B cell (primary cell): Measurements from ENCODE around the gene CERK. TPM values are rescaled to one million over a fixed set of nuclear protein-coding genes. Genes with fewer than 3 reads are reported as not detected.

Experiments
- ATAC-seq: fragments of 200-7000 bp; cut with Tn5 transposase; one replicate; pipeline ENCODE4 v1.10.0; 2021; ENCODE audit warnings: low read depth, mild to moderate bottlenecking, moderate number of reproducible peaks, moderate library complexity
- CTCF ChIA-PET: fragments of 350-600 bp; sonication (Branson Sonifier 250); formaldehyde crosslinking; loops from one replicate; lab custom pipeline; 2021; ENCODE audit warnings: antibody characterized with exemption, inconsistent platforms; lab: Charles Lee
- POLR2A ChIA-PET: fragments of 350-600 bp; sonication (Branson Sonifier 250); formaldehyde crosslinking; loops from one replicate; lab custom pipeline; 2021; ENCODE audit warnings: antibody characterized with exemption; lab: Charles Lee
- DNase-seq: peaks from one replicate; pipeline ENCODE4 v3.0.0; 2013
- H2AFZ ChIP-seq: 2 replicates; pipeline ENCODE4 v1.6.1; 2012; ENCODE audit warnings: mild to moderate bottlenecking, low read depth, low read length; ENCODE audit not compliant: insufficient read depth, poor library complexity, severe bottlenecking
- H3K27ac ChIP-seq, 2 donors: 1 replicate in 1 of 2; 2 replicates in 1 of 2; pipeline ENCODE4 v1.5.1; 2012 to 2013; ENCODE audit warnings: low read length in 2 of 2, mild to moderate bottlenecking in 2 of 2, moderate library complexity in 1 of 2
- H3K27me3 ChIP-seq, 4 experiments: fragments of 200-600 bp in 1 of 4; sonication (generic) in 1 of 4; replicated peaks in 1 of 4; 1 replicate in 2 of 4; 2 replicates in 2 of 4; pipeline versions ENCODE4 v1.6.1 to v1.7.0; 2013 to 2016; ENCODE audit warnings: low read length in 3 of 4, mild to moderate bottlenecking in 2 of 4, mixed read lengths in 1 of 4, moderate library complexity in 1 of 4; ENCODE audit not compliant: insufficient read depth in 4 of 4, control insufficient read depth in 3 of 4; ENCODE audit errors: control extremely low read depth in 1 of 4
- H3K36me3 ChIP-seq, 2 experiments: replicated peaks in 1 of 2; 1 replicate in 1 of 2; 2 replicates in 1 of 2; pipeline versions ENCODE4 v1.6.1 to v1.7.1; 2013; ENCODE audit warnings: low read length in 1 of 2; ENCODE audit not compliant: insufficient read depth in 2 of 2, control insufficient read depth in 1 of 2; ENCODE audit errors: control extremely low read depth in 1 of 2, extremely low read depth in 1 of 2
- H3K4me1 ChIP-seq, 2 donors: fragments of 200-600 bp in 1 of 2; sonication (generic) in 1 of 2; 1 replicate in 1 of 2; 2 replicates in 1 of 2; pipeline versions ENCODE4 v1.5.1 to v1.6.1; 2013 to 2017; ENCODE audit warnings: low read length in 2 of 2; ENCODE audit not compliant: control insufficient read depth in 2 of 2, insufficient read depth in 2 of 2
- H3K4me2 ChIP-seq: replicated peaks from 2 replicates; pipeline ENCODE3; 2012; ENCODE audit warnings: mild to moderate bottlenecking, low read depth, low read length; ENCODE audit not compliant: poor library complexity, severe bottlenecking
- H3K4me3 ChIP-seq, 5 experiments: fragments of 200-600 bp in 1 of 5; sonication (generic) in 1 of 5; 1 replicate in 3 of 5; 2 replicates in 2 of 5; pipeline versions ENCODE4 v1.5.1 to v1.7.0; 2011 to 2016; ENCODE audit warnings: low read length in 4 of 5, mild to moderate bottlenecking in 4 of 5, low read depth in 2 of 5, control low read depth in 1 of 5, moderate library complexity in 1 of 5; ENCODE audit not compliant: insufficient read depth in 1 of 5; ENCODE audit errors: control extremely low read depth in 1 of 5, extremely low read depth in 1 of 5
- H3K79me2 ChIP-seq: fragments of 200-600 bp; sonication (generic); one replicate; pipeline ENCODE4 v1.6.0; 2016; ENCODE audit warnings: low read length; ENCODE audit not compliant: control insufficient read depth, insufficient read depth
- H3K9ac ChIP-seq: fragments of 200-600 bp; sonication (generic); 2 replicates; pipeline ENCODE4 v1.6.1; 2017; ENCODE audit warnings: mild to moderate bottlenecking, low read length, moderate library complexity
- H3K9me3 ChIP-seq, 3 donors: one replicate each; pipeline versions ENCODE4 v1.6.1 to v1.7.1; 2013; ENCODE audit warnings: low read length in 2 of 3; ENCODE audit not compliant: control insufficient read depth in 2 of 3, insufficient read depth in 1 of 3; ENCODE audit errors: control extremely low read depth in 1 of 3
- H4K20me1 ChIP-seq: 2 replicates; pipeline ENCODE4 v1.6.0; 2012; ENCODE audit warnings: mild to moderate bottlenecking, low read length; ENCODE audit not compliant: insufficient read depth, control insufficient read depth, poor library complexity, severe bottlenecking
- H3K27ac Mint-ChIP-seq: one replicate; pipeline ENCODE4 v1.8.0; 2021; ENCODE audit warnings: mixed read lengths
- H3K27me3 Mint-ChIP-seq: one replicate; pipeline ENCODE4 v1.8.0; 2021; ENCODE audit warnings: mixed read lengths
- H3K4me1 Mint-ChIP-seq: one replicate; pipeline ENCODE4 v1.8.0; 2021; ENCODE audit warnings: mixed read lengths
- H3K4me3 Mint-ChIP-seq: one replicate; pipeline ENCODE4 v1.8.0; 2021; ENCODE audit warnings: mixed read lengths
- H3K9me3 Mint-ChIP-seq: one replicate; pipeline ENCODE4 v1.8.0; 2022; ENCODE audit warnings: mixed read lengths; ENCODE audit not compliant: insufficient read depth
- EZH2 ChIP-seq: IDR thresholded peaks from 2 replicates; pipeline ENCODE4 v1.6.1; 2012; ENCODE audit warnings: borderline replicate concordance, low read depth, mild to moderate bottlenecking, moderate library complexity, low read length; ENCODE audit not compliant: insufficient read depth, poor library complexity, severe bottlenecking
- WGBS: methylation state at CpG from one replicate; pipeline ENCODE4 v1.1.5; 2013; ENCODE audit warnings: missing lambda C conversion rate; ENCODE audit not compliant: insufficient coverage; 5-methylcytosine and 5-hydroxymethylcytosine counted together
- intact Hi-C: fragments of 100-400 bp; cut with micrococcal nuclease; formaldehyde crosslinking; loops from one replicate; pipeline ENCODE4 v1.10.0; 2022
- polyA plus RNA-seq: library from polyadenylated mRNA; depleted of rRNA; stranded (reverse); fragments of >200 nt; gene quantifications from 2 replicates; pipeline ENCODE4 v1.2.3, GENCODE V29; 2012
- total RNA-seq, 2 donors: library from RNA; stranded (reverse); fragments of 120-200 nt in 1 of 2; gene quantifications; 1 replicate in 1 of 2; 2 replicates in 1 of 2; pipeline versions ENCODE4 v1.2.3 to v1.2.4, GENCODE V29; 2013 to 2022
- TF ChIP-seq, protein P1 (sequence below): fragments of 200-600 bp; IDR thresholded peaks from one replicate; pipeline ENCODE4 v1.8.0; 2022; ENCODE audit warnings: antibody characterized with exemption, mild to moderate bottlenecking

CERK gene
- total and polyA plus RNA-seq, 2 donors (not counting 1 experiment from before 2014, with no cell fraction given), result 23.2 to 48.3 TPM

GRCh38 chr22:46723882-46724281 lies 14.2 kb downstream of the CERK start:
- peaks cover 7 to 15% of the 10 kb centered on the region in 2 donors for H3K4me1 ChIP-seq
- H3K9me3 ChIP-seq, result no peaks in the 10 kb centered on the region
- H3K4me3 ChIP-seq, result no peak overlapping the region
- ChIA-PET CTCF (interaction anchor here (1.1 kb wide), 1 partner anchor 160 kb away, joined by 5 read pairs; no protein-coding TSS in a partner anchor), POLR2A (interaction anchor here (0.7 kb wide), 1 partner anchor 12 kb away, joined by 4 read pairs; no protein-coding TSS in a partner anchor)
- 100% methylated on average over 7 of the region's 9 CpGs for WGBS
- peaks cover 72% of the 10 kb centered on the region for H3K79me2 ChIP-seq
- no peak for DNase-seq
- no peaks in the 10 kb centered on the region for H3K27me3 ChIP-seq
- no peak overlapping the region for H2AFZ ChIP-seq
- Mint-ChIP-seq H3K4me1 (peaks cover 22% of the 10 kb centered on the region), H3K9me3 (no peaks in the 10 kb centered on the region), H3K4me3 (no peak overlapping the region), H3K27ac (no peak overlapping the region), H3K27me3 (no peaks in the 10 kb centered on the region)
- intact Hi-C loops, result no loop called here
- H3K27ac ChIP-seq, result no peak overlapping the region
- H3K4me2 ChIP-seq, result no peak overlapping the region
- peaks cover 80% of the 10 kb centered on the region for H4K20me1 ChIP-seq
- H3K9ac ChIP-seq, result no peak overlapping the region
- no peak for ATAC-seq
- TF ChIP-seq, protein P1, sequence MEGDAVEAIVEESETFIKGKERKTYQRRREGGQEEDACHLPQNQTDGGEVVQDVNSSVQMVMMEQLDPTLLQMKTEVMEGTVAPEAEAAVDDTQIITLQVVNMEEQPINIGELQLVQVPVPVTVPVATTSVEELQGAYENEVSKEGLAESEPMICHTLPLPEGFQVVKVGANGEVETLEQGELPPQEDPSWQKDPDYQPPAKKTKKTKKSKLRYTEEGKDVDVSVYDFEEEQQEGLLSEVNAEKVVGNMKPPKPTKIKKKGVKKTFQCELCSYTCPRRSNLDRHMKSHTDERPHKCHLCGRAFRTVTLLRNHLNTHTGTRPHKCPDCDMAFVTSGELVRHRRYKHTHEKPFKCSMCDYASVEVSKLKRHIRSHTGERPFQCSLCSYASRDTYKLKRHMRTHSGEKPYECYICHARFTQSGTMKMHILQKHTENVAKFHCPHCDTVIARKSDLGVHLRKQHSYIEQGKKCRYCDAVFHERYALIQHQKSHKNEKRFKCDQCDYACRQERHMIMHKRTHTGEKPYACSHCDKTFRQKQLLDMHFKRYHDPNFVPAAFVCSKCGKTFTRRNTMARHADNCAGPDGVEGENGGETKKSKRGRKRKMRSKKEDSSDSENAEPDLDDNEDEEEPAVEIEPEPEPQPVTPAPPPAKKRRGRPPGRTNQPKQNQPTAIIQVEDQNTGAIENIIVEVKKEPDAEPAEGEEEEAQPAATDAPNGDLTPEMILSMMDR, result no peak
- no peak for TF ChIP-seq EZH2
- H3K36me3 ChIP-seq, result peaks cover 4 to 36% of the 10 kb centered on the region in 2 experiments

DNA sequence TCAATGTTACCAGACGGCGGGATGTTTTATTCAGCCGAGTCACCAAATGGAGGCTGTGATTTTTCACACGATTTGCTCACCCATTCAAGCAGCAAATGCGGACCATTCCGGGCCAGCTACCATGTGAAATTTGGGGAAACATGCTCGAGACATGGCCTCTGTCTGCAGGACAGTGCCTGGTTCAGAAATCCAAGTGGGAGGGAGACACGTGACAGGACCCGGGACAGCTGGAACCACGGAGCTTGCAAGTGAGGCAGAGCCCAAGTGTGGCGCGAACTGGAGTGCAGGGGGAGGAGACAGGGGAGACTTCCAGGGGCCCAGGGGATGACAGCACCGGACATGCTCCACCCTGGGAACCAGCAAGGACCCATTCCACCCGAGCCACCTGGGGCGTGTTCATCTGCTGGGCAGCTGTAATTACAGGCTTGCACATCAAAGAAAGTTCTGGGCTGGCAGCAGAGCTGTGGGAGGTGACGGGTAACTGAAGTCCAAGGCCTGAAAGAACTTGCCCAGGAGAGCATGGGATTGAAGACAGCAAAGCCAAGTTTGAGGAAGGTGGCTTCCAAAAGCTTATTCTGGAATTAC lies 16.5 kb downstream of the CERK start:
- Mint-ChIP-seq H3K27me3 (no peaks in the 10 kb centered on the region), H3K4me3 (no peak overlapping the region), H3K4me1 (peaks cover 9% of the 10 kb centered on the region), H3K9me3 (no peaks in the 10 kb centered on the region), H3K27ac (no peak overlapping the region)
- WGBS, result 96% methylated on average over 16 of the region's 16 CpGs
- intact Hi-C loops, result no loop called here
- H3K4me2 ChIP-seq, result no peak overlapping the region
- H3K27me3 ChIP-seq, result no peaks in the 10 kb centered on the region
- H3K4me3 ChIP-seq, result no peak overlapping the region
- ChIA-PET POLR2A (no interaction called here), CTCF (interaction anchor here (1.0 kb wide), 1 partner anchor 158 kb away, joined by 3 read pairs; no protein-coding TSS in a partner anchor)
- no peak overlapping the region for H3K27ac ChIP-seq
- DNase-seq (no peak), ATAC-seq (no peak)
- no peak overlapping the region for H3K9ac ChIP-seq
- no peaks in the 10 kb centered on the region for H3K9me3 ChIP-seq
- peaks cover 0 to 4% of the 10 kb centered on the region in 2 donors for H3K4me1 ChIP-seq
- no peak for TF ChIP-seq EZH2
- TF ChIP-seq, protein P1, result no peak
- H3K36me3 ChIP-seq, result peaks cover 6 to 39% of the 10 kb centered on the region in 2 experiments
- H2AFZ ChIP-seq, result no peak overlapping the region
- peaks cover 52% of the 10 kb centered on the region for H3K79me2 ChIP-seq
- peaks cover 63% of the 10 kb centered on the region for H4K20me1 ChIP-seq
